Neural cell (in vitro differentiated cells): ENCODE results near the gene HAGHL.

Experiments used
- CTCF ChIP-seq: fragments of 450-650 bp; IDR thresholded peaks from 2 replicates; pipeline ENCODE4 v1.5.1; 2014; ENCODE audit warnings: antibody characterized with exemption, mild to moderate bottlenecking, moderate library complexity; ENCODE audit not compliant: poor library complexity, severe bottlenecking
- EP300 ChIP-seq: fragments of 450-650 bp; conservative IDR thresholded peaks from 2 replicates; pipeline ENCODE4 v1.6.1; 2014; ENCODE audit warnings: antibody characterized with exemption, mild to moderate bottlenecking, moderate library complexity; ENCODE audit not compliant: poor library complexity, severe bottlenecking
- MXI1 ChIP-seq: fragments of 450-650 bp; conservative IDR thresholded peaks from 2 replicates; pipeline ENCODE4 v1.6.1; 2014; ENCODE audit warnings: antibody characterized with exemption, mild to moderate bottlenecking; ENCODE audit not compliant: poor library complexity, severe bottlenecking
- POLR2AphosphoS5 ChIP-seq: IDR thresholded peaks from 2 replicates; pipeline ENCODE4 v1.6.1; 2012
- REST ChIP-seq: IDR thresholded peaks from 2 replicates; pipeline ENCODE4 v1.6.1; 2012; ENCODE audit warnings: borderline replicate concordance
- TAF1 ChIP-seq: IDR thresholded peaks from 2 replicates; pipeline ENCODE4 v1.6.1; 2012; ENCODE audit warnings: low read depth

GRCh38 chr16:698911-699671 lies 27.8 kb upstream of the HAGHL start:
- no peak for TF ChIP-seq CTCF
- TF ChIP-seq EP300 = no peak
- TF ChIP-seq TAF1 = no peak
- no peak for TF ChIP-seq POLR2AphosphoS5
- TF ChIP-seq REST = no peak
- TF ChIP-seq MXI1 = no peak
